HG03175 (cell line): ENCODE data around the gene PNPLA7.
"Not testable (repeated sequence)": the region's sequence is repeated elsewhere in the genome, so short reads cannot be mapped to it uniquely, and the experiment has no call there.

Experiments
- ATAC-seq: cut with Tn5 transposase; IDR thresholded peaks from one replicate; pipeline ENCODE4 v1.9.1; 2021; ENCODE audit warnings: mild to moderate bottlenecking, moderate library complexity; ENCODE audit not compliant: unreplicated experiment

The PNPLA7 gene

GRCh38 chr9:137575716-137576411, 25.7 kb upstream of the PNPLA7 start:
- no peak for ATAC-seq

GRCh38 chr9:137575364-137575715, 25.1 kb upstream of the PNPLA7 start:
- ATAC-seq: no peak

- no peak for ATAC-seq
Observed at GRCh38 chr9:137574192-137574591, 24.0 kb upstream of the PNPLA7 start.

- no peak for ATAC-seq
Observed at GRCh38 chr9:137570566-137570965, 20.4 kb upstream of the PNPLA7 start.

GRCh38 chr9:137569609-137570203, 19.5 kb upstream of the PNPLA7 start:
- ATAC-seq: no peak

- ATAC-seq: not testable (repeated sequence)
Observed at GRCh38 chr9:137568445-137568844, 18.2 kb upstream of the PNPLA7 start.

GRCh38 chr9:137564817-137565411, 14.7 kb upstream of the PNPLA7 start:
- ATAC-seq: no peak

- ATAC-seq: no peak
Observed at GRCh38 chr9:137564134-137564533, 13.9 kb upstream of the PNPLA7 start.

GRCh38 chr9:137558127-137558526, 7.9 kb upstream of the PNPLA7 start:
- no peak for ATAC-seq

GRCh38 chr9:137556069-137556838, 6.1 kb upstream of the PNPLA7 start:
- no peak for ATAC-seq

GRCh38 chr9:137555179-137555578, 5.0 kb upstream of the PNPLA7 start:
- no peak for ATAC-seq

GRCh38 chr9:137554349-137554748, 4.1 kb upstream of the PNPLA7 start:
- ATAC-seq: no peak

- not testable (repeated sequence) for ATAC-seq
Observed at GRCh38 chr9:137553654-137554053, 3.5 kb upstream of the PNPLA7 start.

- ATAC-seq: peak; percentile 29
Observed at GRCh38 chr9:137552022-137552768, 2.0 kb upstream of the PNPLA7 start.

- peak; percentile 74 for ATAC-seq
Observed at GRCh38 chr9:137551264-137552021, 1.2 kb upstream of the PNPLA7 start, which contains the start of gene MRPL41. MRPL41 (plus strand) TSS chr9:137551879; CDS start chr9:137552082, 203 bp downstream.

- not testable (repeated sequence) for ATAC-seq
Observed at GRCh38 chr9:137550958-137551263, 709 bp upstream of the PNPLA7 start.

GRCh38 chr9:137547687-137548543, 2.3 kb downstream of the PNPLA7 start:
- no peak for ATAC-seq

- no peak for ATAC-seq
Observed at GRCh38 chr9:137545123-137545522, 5.1 kb downstream of the PNPLA7 start.

GRCh38 chr9:137544176-137544760, 5.9 kb downstream of the PNPLA7 start:
- ATAC-seq: no peak
